Measurements from ENCODE around the gene OR2T1.

Gene OR2T1

DNA sequence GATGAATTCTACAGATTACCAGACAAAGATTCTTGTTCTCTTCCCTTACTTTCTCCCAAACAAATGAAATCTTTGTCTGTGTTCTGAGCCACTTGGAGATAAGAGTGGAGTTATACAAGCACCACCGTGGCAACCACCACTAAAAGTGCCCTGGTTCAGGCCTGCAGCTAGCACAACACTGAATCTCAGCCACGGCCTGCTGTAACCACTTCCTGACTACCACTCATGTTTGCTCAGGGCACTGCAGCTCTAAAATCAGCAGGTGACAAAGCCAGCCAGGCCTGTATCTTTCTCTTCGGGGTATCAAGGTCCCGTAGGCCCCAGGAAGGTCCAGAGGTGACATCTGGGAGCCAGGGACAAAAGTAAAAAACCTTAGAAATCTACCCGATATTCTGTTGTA is 30.5 kb upstream of the OR2T1 start:
- no peaks in the 10 kb centered on the region for H3K79me2 ChIP-seq (ENCODE audit: control insufficient read depth, insufficient read depth, low read length, poor library complexity)
- no peak overlapping the region for H2BK12ac ChIP-seq (ENCODE audit: low read length)
- H2AFZ ChIP-seq (ENCODE audit: insufficient read depth, low read length, poor library complexity) = no peak overlapping the region
- no peak overlapping the region for H2AK5ac ChIP-seq (ENCODE audit: low read length)
- H2BK120ac ChIP-seq (ENCODE audit: insufficient read depth, low read length, poor library complexity) = no peak overlapping the region
- H4K91ac ChIP-seq (ENCODE audit: low read depth, low read length) = no peak overlapping the region
- no peak overlapping the region for H3K4me2 ChIP-seq (ENCODE audit: low read length)
- H3K9me3 ChIP-seq (ENCODE audit: insufficient read depth, low read depth, low read length) = peaks cover 18% of the 10 kb centered on the region
- H3K18ac ChIP-seq (ENCODE audit: low read length) = no peak overlapping the region
- no peaks in the 10 kb centered on the region for H3K36me3 ChIP-seq (ENCODE audit: control insufficient read depth in 1 of 2, insufficient read depth in 2 of 2, low read length in 2 of 2)
- H3K27me3 ChIP-seq (ENCODE audit: insufficient read depth, low read length) = no peaks in the 10 kb centered on the region
- H3K79me1 ChIP-seq (ENCODE audit: low read length) = no peaks in the 10 kb centered on the region
- no peak overlapping the region for H2BK5ac ChIP-seq (ENCODE audit: low read depth, low read length, poor library complexity)
- no peak overlapping the region for H3K4me3 ChIP-seq (ENCODE audit: low read depth, low read length)
- H4K8ac ChIP-seq (ENCODE audit: low read depth, low read length) = no peak overlapping the region
- no CpG with 5 or more reads among the region's 5 CpGs for WGBS (ENCODE audit: extremely low coverage, insufficient coverage, insufficient read length)
- no peak overlapping the region for H3K27ac ChIP-seq (ENCODE audit: low read depth, low read length)
- no peaks in the 10 kb centered on the region for H3K4me1 ChIP-seq (ENCODE audit: control insufficient read depth in 1 of 2, insufficient read depth in 2 of 2, low read length in 2 of 2)
- H3K9ac ChIP-seq (ENCODE audit: low read length) = no peak overlapping the region
- H3K23ac ChIP-seq (ENCODE audit: low read length) = no peak overlapping the region
- DNase-seq = no peak
- H4K12ac ChIP-seq (ENCODE audit: low read depth, low read length) = no peak overlapping the region
- no peak overlapping the region for H3K14ac ChIP-seq (ENCODE audit: low read length)
- no peak overlapping the region for H3K4ac ChIP-seq (ENCODE audit: low read depth, low read length)

DNA sequence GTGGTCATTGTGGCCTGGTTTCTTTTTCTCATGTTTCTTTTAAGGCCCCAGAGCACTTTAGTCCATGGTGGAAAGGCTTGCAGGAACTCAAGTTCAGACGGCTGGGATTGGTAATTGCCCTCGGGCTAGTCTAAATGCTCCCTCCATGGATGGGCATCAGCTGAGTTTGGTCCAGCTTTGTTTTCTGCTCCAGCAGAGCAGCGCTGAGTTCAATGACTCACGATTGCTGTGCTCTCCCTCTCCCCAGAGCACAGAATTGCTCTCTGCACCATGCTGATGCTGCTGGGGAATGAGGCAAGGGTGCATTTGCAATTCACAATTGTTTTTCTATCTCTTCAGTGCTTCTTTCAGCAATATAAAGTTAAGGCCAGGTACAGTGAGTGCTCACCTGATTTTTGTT is 29.1 kb upstream of the OR2T1 start:
- no peak for DNase-seq
- Histone ChIP-seq H2BK12ac (ENCODE audit: low read length) (no peak overlapping the region), H3K18ac (ENCODE audit: low read length) (no peak overlapping the region), H3K27ac (ENCODE audit: low read depth, low read length) (no peak overlapping the region), H3K4ac (ENCODE audit: low read depth, low read length) (no peak overlapping the region), H3K4me1 (ENCODE audit: control insufficient read depth in 1 of 2, insufficient read depth in 2 of 2, low read length in 2 of 2) (no peaks in the 10 kb centered on the region), H2BK120ac (ENCODE audit: insufficient read depth, low read length, poor library complexity) (no peak overlapping the region), H2AK5ac (ENCODE audit: low read length) (no peak overlapping the region), H3K9ac (ENCODE audit: low read length) (no peak overlapping the region), H4K8ac (ENCODE audit: low read depth, low read length) (no peak overlapping the region), H2BK5ac (ENCODE audit: low read depth, low read length, poor library complexity) (no peak overlapping the region), H3K14ac (ENCODE audit: low read length) (no peak overlapping the region), H3K9me3 (ENCODE audit: insufficient read depth, low read depth, low read length) (peaks cover 18% of the 10 kb centered on the region), H3K4me3 (ENCODE audit: low read depth, low read length) (no peak overlapping the region), H3K27me3 (ENCODE audit: insufficient read depth, low read length) (no peaks in the 10 kb centered on the region), H4K12ac (ENCODE audit: low read depth, low read length) (no peak overlapping the region), H3K79me1 (ENCODE audit: low read length) (no peaks in the 10 kb centered on the region), H3K36me3 (ENCODE audit: control insufficient read depth in 1 of 2, insufficient read depth in 2 of 2, low read length in 2 of 2) (no peaks in the 10 kb centered on the region), H2AFZ (ENCODE audit: insufficient read depth, low read length, poor library complexity) (no peak overlapping the region), H3K79me2 (ENCODE audit: control insufficient read depth, insufficient read depth, low read length, poor library complexity) (no peaks in the 10 kb centered on the region), H3K4me2 (ENCODE audit: low read length) (no peak overlapping the region), H3K23ac (ENCODE audit: low read length) (no peak overlapping the region), H4K91ac (ENCODE audit: low read depth, low read length) (no peak overlapping the region)
- no CpG with 5 or more reads among the region's 4 CpGs for WGBS (ENCODE audit: extremely low coverage, insufficient coverage, insufficient read length)

GRCh38 chr1:248375446-248375845 is 27.4 kb upstream of the OR2T1 start, which contains the start of gene OR2T6:
OR2T6 (plus strand) TSS chr1:248375746; CDS start chr1:248387609, 11,863 bp downstream.
- no peak within 1 kb of the TSS for H4K91ac ChIP-seq (ENCODE audit: low read depth, low read length)

GRCh38 chr1:248376916-248377315 is 25.9 kb upstream of the OR2T1 start:
- no peak overlapping the region for H3K14ac ChIP-seq (ENCODE audit: low read length)
- H4K91ac ChIP-seq (ENCODE audit: low read depth, low read length) = no peak overlapping the region
- no peak overlapping the region for H4K12ac ChIP-seq (ENCODE audit: low read depth, low read length)
- H3K27me3 ChIP-seq (ENCODE audit: insufficient read depth, low read length) = no peaks in the 10 kb centered on the region
- H3K4ac ChIP-seq (ENCODE audit: low read depth, low read length) = no peak overlapping the region
- H3K4me2 ChIP-seq (ENCODE audit: low read length) = no peak overlapping the region
- no peak overlapping the region for H3K4me3 ChIP-seq (ENCODE audit: low read depth, low read length)
- no peak overlapping the region for H2BK120ac ChIP-seq (ENCODE audit: insufficient read depth, low read length, poor library complexity)
- no peak overlapping the region for H2AK5ac ChIP-seq (ENCODE audit: low read length)
- H2BK12ac ChIP-seq (ENCODE audit: low read length) = no peak overlapping the region
- no peak overlapping the region for H4K8ac ChIP-seq (ENCODE audit: low read depth, low read length)
- H3K36me3 ChIP-seq (ENCODE audit: control insufficient read depth in 1 of 2, insufficient read depth in 2 of 2, low read length in 2 of 2) = no peaks in the 10 kb centered on the region
- peaks cover 20% of the 10 kb centered on the region for H3K9me3 ChIP-seq (ENCODE audit: insufficient read depth, low read depth, low read length)
- no peak overlapping the region for H3K18ac ChIP-seq (ENCODE audit: low read length)
- no peak overlapping the region for H2BK5ac ChIP-seq (ENCODE audit: low read depth, low read length, poor library complexity)
- H3K79me1 ChIP-seq (ENCODE audit: low read length) = no peaks in the 10 kb centered on the region
- H3K4me1 ChIP-seq (ENCODE audit: control insufficient read depth in 1 of 2, insufficient read depth in 2 of 2, low read length in 2 of 2) = no peaks in the 10 kb centered on the region
- WGBS (ENCODE audit: extremely low coverage, insufficient coverage, insufficient read length) = no CpG with 5 or more reads among the region's 3 CpGs
- no peak overlapping the region for H3K9ac ChIP-seq (ENCODE audit: low read length)
- no peak overlapping the region for H2AFZ ChIP-seq (ENCODE audit: insufficient read depth, low read length, poor library complexity)
- no peak for DNase-seq
- no peak overlapping the region for H3K27ac ChIP-seq (ENCODE audit: low read depth, low read length)
- H3K79me2 ChIP-seq (ENCODE audit: control insufficient read depth, insufficient read depth, low read length, poor library complexity) = no peaks in the 10 kb centered on the region
- no peak overlapping the region for H3K23ac ChIP-seq (ENCODE audit: low read length)

More at GRCh38 chr1:248375446-248375845, 27.4 kb upstream of the OR2T1 start, which contains the start of gene OR2T6:
- H2AFZ ChIP-seq (ENCODE audit: insufficient read depth, low read length, poor library complexity) = no peak within 1 kb of the TSS
- no peak within 1 kb of the TSS for H3K4ac ChIP-seq (ENCODE audit: low read depth, low read length)
- H3K79me2 ChIP-seq (ENCODE audit: control insufficient read depth, insufficient read depth, low read length, poor library complexity) = no peaks in the 10 kb centered on the region
- no peak within 1 kb of the TSS for H3K27ac ChIP-seq (ENCODE audit: low read depth, low read length)
- H3K4me2 ChIP-seq (ENCODE audit: low read length) = no peak within 1 kb of the TSS
- H3K4me1 ChIP-seq (ENCODE audit: control insufficient read depth in 1 of 2, insufficient read depth in 2 of 2, low read length in 2 of 2) = no peaks in the 10 kb centered on the region
- no peak within 1 kb of the TSS for H3K18ac ChIP-seq (ENCODE audit: low read length)
- H4K12ac ChIP-seq (ENCODE audit: low read depth, low read length) = no peak within 1 kb of the TSS
- H3K9ac ChIP-seq (ENCODE audit: low read length) = no peak within 1 kb of the TSS
- peak in 1 of 2 donors; percentile 44 for DNase-seq
- peaks cover 20% of the 10 kb centered on the region for H3K9me3 ChIP-seq (ENCODE audit: insufficient read depth, low read depth, low read length)
- no peak within 1 kb of the TSS for H3K4me3 ChIP-seq (ENCODE audit: low read depth, low read length)
- H2AK5ac ChIP-seq (ENCODE audit: low read length) = no peak within 1 kb of the TSS
- no peaks in the 10 kb centered on the region for H3K79me1 ChIP-seq (ENCODE audit: low read length)
- no peaks in the 10 kb centered on the region for H3K27me3 ChIP-seq (ENCODE audit: insufficient read depth, low read length)
- H4K8ac ChIP-seq (ENCODE audit: low read depth, low read length) = no peak within 1 kb of the TSS
- H3K36me3 ChIP-seq (ENCODE audit: control insufficient read depth in 1 of 2, insufficient read depth in 2 of 2, low read length in 2 of 2) = no peaks in the 10 kb centered on the region
- H2BK12ac ChIP-seq (ENCODE audit: low read length) = no peak within 1 kb of the TSS
- H2BK5ac ChIP-seq (ENCODE audit: low read depth, low read length, poor library complexity) = no peak within 1 kb of the TSS
- no peak within 1 kb of the TSS for H3K14ac ChIP-seq (ENCODE audit: low read length)
- no peak within 1 kb of the TSS for H2BK120ac ChIP-seq (ENCODE audit: insufficient read depth, low read length, poor library complexity)
- no peak within 1 kb of the TSS for H3K23ac ChIP-seq (ENCODE audit: low read length)

Data from trophoblast cell (in vitro differentiated cells and primary cell).